Activated T-cell treated with anti-CD3 and anti-CD28 coated beads for 1 hour (primary cell): Measurements from ENCODE around the gene DDX1.
"Not testable (repeated sequence)": the region's sequence is repeated elsewhere in the genome, so short reads cannot be mapped to it uniquely, and the experiment has no call there.

Experiments
- DNase-seq: peaks from one replicate; pipeline ENCODE4 v3.0.0-alpha.2; 2020; ENCODE audit warnings: low read depth

The DDX1 gene

GRCh38 chr2:15616850-15617777, 25.4 kb downstream of the DDX1 start:
- DNase-seq = no peak

GRCh38 chr2:15617778-15618448, 26.2 kb downstream of the DDX1 start:
- no peak for DNase-seq

GRCh38 chr2:15618449-15618855, 26.8 kb downstream of the DDX1 start:
- DNase-seq = no peak

GRCh38 chr2:15619076-15619475, 27.4 kb downstream of the DDX1 start:
- DNase-seq = no peak

GRCh38 chr2:15619510-15619909, 27.8 kb downstream of the DDX1 start:
- DNase-seq = no peak

- no peak for DNase-seq
These were observed 28.3 kb downstream of the DDX1 start for GRCh38 chr2:15619938-15620337.

- no peak for DNase-seq
These were observed 28.7 kb downstream of the DDX1 start for GRCh38 chr2:15620340-15620739.

- DNase-seq = no peak
These were observed 29.3 kb downstream of the DDX1 start for GRCh38 chr2:15620857-15621471.

- not testable (repeated sequence) for DNase-seq
These were observed 29.8 kb downstream of the DDX1 start for GRCh38 chr2:15621472-15621870.

GRCh38 chr2:15622214-15622613, 30.5 kb downstream of the DDX1 start:
- no peak for DNase-seq

- no peak for DNase-seq
These were observed 31.2 kb downstream of the DDX1 start for GRCh38 chr2:15622614-15623480.

- DNase-seq = no peak
These were observed 31.8 kb downstream of the DDX1 start for GRCh38 chr2:15623481-15623796.

- DNase-seq = no peak
These were observed 32.4 kb downstream of the DDX1 start for GRCh38 chr2:15623898-15624541.

- no peak for DNase-seq
These were observed 33.2 kb downstream of the DDX1 start for GRCh38 chr2:15624903-15625302.

GRCh38 chr2:15625344-15626036, 33.8 kb downstream of the DDX1 start:
- DNase-seq = no peak

GRCh38 chr2:15626126-15626525, 34.5 kb downstream of the DDX1 start:
- DNase-seq = no peak

- DNase-seq = no peak
These were observed 35.3 kb downstream of the DDX1 start for GRCh38 chr2:15626967-15627366.

GRCh38 chr2:15627817-15628684, 36.4 kb downstream of the DDX1 start:
- no peak for DNase-seq

- DNase-seq = no peak
These were observed 37.5 kb downstream of the DDX1 start for GRCh38 chr2:15628899-15629855.
